Transverse colon (tissue), 4 donors: ENCODE results near the gene MGAT1. TPM values are rescaled to one million over a fixed set of nuclear protein-coding genes. Genes with fewer than 3 reads are reported as not detected.

Experiments used
- DNase-seq: peaks from one replicate; pipeline ENCODE4 v3.0.0-alpha.2; 2019
- H3K27ac ChIP-seq, 4 donors: fragments of 200-600 bp; sonication (generic); 2 replicates each; pipeline ENCODE4 v1.5.1; 2016 to 2018; ENCODE audit warnings: inconsistent platforms in 4 of 4
- H3K27me3 ChIP-seq: fragments of 200-600 bp; sonication (generic); 2 replicates; pipeline ENCODE4 v1.5.1; 2017; ENCODE audit warnings: inconsistent platforms
- H3K36me3 ChIP-seq, 4 donors: fragments of 200-600 bp; sonication (generic); 2 replicates each; pipeline ENCODE4 v1.5.1; 2017 to 2019; ENCODE audit warnings: inconsistent platforms in 4 of 4
- H3K4me1 ChIP-seq, 4 donors: fragments of 200-600 bp; sonication (generic); 2 replicates each; pipeline ENCODE4 v1.5.1; 2017 to 2020; ENCODE audit warnings: inconsistent platforms in 4 of 4
- H3K4me3 ChIP-seq, 4 donors: fragments of 200-600 bp; sonication (generic); 1 replicate in 1 of 4; 2 replicates in 3 of 4; pipeline versions ENCODE4 v1.5.1 to v1.6.1; 2017 to 2019; ENCODE audit warnings: inconsistent platforms in 4 of 4
- H3K9me3 ChIP-seq, 2 donors: fragments of 200-600 bp; sonication (generic); 2 replicates each; pipeline ENCODE4 v1.5.1; 2017 to 2019; ENCODE audit warnings: inconsistent platforms in 2 of 2
- EP300 ChIP-seq: sonication (generic); formaldehyde crosslinking; IDR thresholded peaks from one replicate; pipeline ENCODE4 v1.6.1; 2017; ENCODE audit warnings: antibody characterized with exemption, low read depth
- POLR2A ChIP-seq: fragments of 450-650 bp; IDR thresholded peaks from one replicate; pipeline ENCODE4 v1.6.1; 2016; ENCODE audit warnings: antibody characterized with exemption, mild to moderate bottlenecking, moderate library complexity
- POLR2AphosphoS5 ChIP-seq, 3 donors: sonication (generic); formaldehyde crosslinking; IDR thresholded peaks; one replicate each; pipeline ENCODE4 v1.6.1; 2016; ENCODE audit warnings: antibody characterized with exemption in 3 of 3
- WGBS, 2 donors: methylation state at CpG; one replicate each; pipeline ENCODE4 v1.1.5; 2018; ENCODE audit warnings: low coverage in 1 of 2; 5-methylcytosine and 5-hydroxymethylcytosine counted together
- in situ Hi-C, 4 donors: fragments of 200-750 bp; cut with MboI; loops; one replicate each; pipeline versions ENCODE4 v1.15.0 to v1.15.1; 2017; ENCODE audit warnings: low sequenced_read_pairs in 3 of 4, low pct_ligation_motif_present in 1 of 4, low pct_unique_long_range_greater_than_20kb in 1 of 4
- intact Hi-C: fragments of 100-400 bp; cut with DNase I; formaldehyde crosslinking; loops from one replicate; pipeline ENCODE4 v1.15.1; 2023; ENCODE audit warnings: low total_unique reads
- total RNA-seq, 4 donors: library from RNA; depleted of rRNA; stranded (reverse); fragments of >200 nt; gene quantifications; one replicate each; pipeline ENCODE4 v1.1.0, GENCODE V29; 2016
- TF ChIP-seq, protein P1 (sequence below), 5 experiments: fragments of 200-600 bp in 3 of 5; fragments of 450-650 bp in 2 of 5; sonication (generic) in 3 of 5; IDR thresholded peaks; 1 replicate in 2 of 5; 2 replicates in 3 of 5; pipeline ENCODE4 v1.5.1; 2016 to 2017; ENCODE audit warnings: antibody characterized with exemption in 5 of 5, inconsistent platforms in 3 of 5, mild to moderate bottlenecking in 2 of 5, moderate library complexity in 1 of 5

Gene MGAT1
- total RNA-seq, 4 donors from 2014 or later = 98.5 to 131 (median 114) TPM

DNA sequence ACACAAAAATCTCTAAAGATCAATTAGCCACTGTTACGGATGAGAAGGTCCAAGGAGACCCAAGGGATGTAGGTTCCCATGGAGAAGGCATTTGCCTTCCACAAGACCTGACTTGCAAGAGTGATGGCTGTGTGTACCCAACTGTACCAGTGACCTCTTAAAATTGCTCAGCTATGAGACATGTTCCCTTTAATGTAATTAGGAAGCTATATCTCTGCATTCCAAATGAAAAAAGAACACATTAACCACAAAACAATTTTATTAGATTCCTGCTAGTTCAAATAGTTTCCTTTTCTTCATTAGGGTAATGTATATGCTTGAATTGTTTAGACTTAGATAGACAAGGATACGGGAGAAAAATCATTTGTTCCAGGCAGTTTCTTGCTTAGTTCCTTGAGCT is 66.1 kb downstream of the MGAT1 start:
- intact Hi-C loops (no loop called here), in situ Hi-C loops (no loop called here)
- Histone ChIP-seq H3K27ac (no peak overlapping the region), H3K27me3 (peaks cover 6% of the 10 kb centered on the region), H3K9me3 (no peaks in the 10 kb centered on the region), H3K4me3 (no peak overlapping the region), H3K4me1 (no peaks in the 10 kb centered on the region), H3K36me3 (no peaks in the 10 kb centered on the region)
- DNase-seq = no peak
- no peak for TF ChIP-seq POLR2AphosphoS5 (IDR thresholded peaks at IDR 0.05)
- TF ChIP-seq, protein P1, sequence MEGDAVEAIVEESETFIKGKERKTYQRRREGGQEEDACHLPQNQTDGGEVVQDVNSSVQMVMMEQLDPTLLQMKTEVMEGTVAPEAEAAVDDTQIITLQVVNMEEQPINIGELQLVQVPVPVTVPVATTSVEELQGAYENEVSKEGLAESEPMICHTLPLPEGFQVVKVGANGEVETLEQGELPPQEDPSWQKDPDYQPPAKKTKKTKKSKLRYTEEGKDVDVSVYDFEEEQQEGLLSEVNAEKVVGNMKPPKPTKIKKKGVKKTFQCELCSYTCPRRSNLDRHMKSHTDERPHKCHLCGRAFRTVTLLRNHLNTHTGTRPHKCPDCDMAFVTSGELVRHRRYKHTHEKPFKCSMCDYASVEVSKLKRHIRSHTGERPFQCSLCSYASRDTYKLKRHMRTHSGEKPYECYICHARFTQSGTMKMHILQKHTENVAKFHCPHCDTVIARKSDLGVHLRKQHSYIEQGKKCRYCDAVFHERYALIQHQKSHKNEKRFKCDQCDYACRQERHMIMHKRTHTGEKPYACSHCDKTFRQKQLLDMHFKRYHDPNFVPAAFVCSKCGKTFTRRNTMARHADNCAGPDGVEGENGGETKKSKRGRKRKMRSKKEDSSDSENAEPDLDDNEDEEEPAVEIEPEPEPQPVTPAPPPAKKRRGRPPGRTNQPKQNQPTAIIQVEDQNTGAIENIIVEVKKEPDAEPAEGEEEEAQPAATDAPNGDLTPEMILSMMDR (IDR thresholded peaks at IDR 0.05) = no peak
- no peak for TF ChIP-seq EP300
- TF ChIP-seq POLR2A = no peak
- WGBS, 2 donors = 79 to 88% methylated on average over 2 of the region's 2 CpGs

Other genes starting within 250 kb of the MGAT1 start
- gene SCGB3A1, start 211.3 kb downstream of the MGAT1 start, total RNA-seq = not detected
- gene FLT4, start 153.2 kb downstream of the MGAT1 start, total RNA-seq = 10 to 100 TPM in 1 of 4 donors, 1 to 10 TPM in 3; 1.8 to 16.1 (median 4.0) TPM
- gene OR2Y1, start 62.7 kb downstream of the MGAT1 start, total RNA-seq = not detected
- gene ZFP62, start 58.5 kb upstream of the MGAT1 start, total RNA-seq = 10 to 100 TPM in 3 of 4 donors, 1 to 10 TPM in 1; 4.1 to 35.7 (median 26.9) TPM
- 100 to 1,000 TPM in 1 of 4 donors, 10 to 100 TPM in 3; 19.7 to 156 (median 59.0) TPM for gene BTNL8, start 96.4 kb upstream of the MGAT1 start, total RNA-seq
- 100 to 1,000 TPM in 1 of 4 donors, 10 to 100 TPM in 3; 15.7 to 146 (median 34.7) TPM for gene BTNL3, start 186.0 kb upstream of the MGAT1 start, total RNA-seq
- gene BTNL9, start 237.5 kb upstream of the MGAT1 start, total RNA-seq = 10 to 100 TPM in 3 of 4 donors, 1 to 10 TPM in 1; 2.5 to 96.5 (median 15.4) TPM